Thymus (tissue), 11 donors: ENCODE results near the gene GTF3C6. TPM values are rescaled to one million over a fixed set of nuclear protein-coding genes. Genes with fewer than 3 reads are reported as not detected.
A peak's percentile ranks its signal among the peaks of the same experiment; 100 is the strongest.
"Not testable (repeated sequence)": the region's sequence is repeated elsewhere in the genome, so short reads cannot be mapped to it uniquely, and the experiment has no call there.

ENCODE experiments used
- DNase-seq, 9 donors: peaks; one replicate each; pipeline ENCODE4 v3.0.0-alpha.2; 2013; ENCODE audit warnings: low spot score in 9 of 9, low read depth in 6 of 9, missing footprints in 1 of 9
- H3K27ac ChIP-seq, 2 donors: one replicate each; pipeline ENCODE4 v1.5.1; 2013; ENCODE audit warnings: control low read depth in 1 of 2, low read depth in 1 of 2, low read length in 1 of 2, mild to moderate bottlenecking in 1 of 2, moderate library complexity in 1 of 2
- H3K27me3 ChIP-seq, 2 donors: one replicate each; pipeline ENCODE4 v1.5.1; 2013; ENCODE audit warnings: low read length in 1 of 2; ENCODE audit not compliant: control insufficient read depth in 2 of 2, insufficient read depth in 1 of 2
- H3K36me3 ChIP-seq, 2 donors: one replicate each; pipeline ENCODE4 v1.5.1; 2013; ENCODE audit warnings: low read length in 1 of 2, mild to moderate bottlenecking in 1 of 2, moderate library complexity in 1 of 2; ENCODE audit not compliant: control insufficient read depth in 2 of 2, insufficient read depth in 2 of 2
- H3K4me1 ChIP-seq, 2 donors: one replicate each; pipeline ENCODE4 v1.5.1; 2013; ENCODE audit warnings: low read length in 2 of 2; ENCODE audit not compliant: control insufficient read depth in 2 of 2, insufficient read depth in 2 of 2
- H3K4me3 ChIP-seq, 2 donors: one replicate each; pipeline ENCODE4 v1.5.1; 2013; ENCODE audit warnings: low read length in 2 of 2, control low read depth in 1 of 2, mild to moderate bottlenecking in 1 of 2
- H3K9me3 ChIP-seq, 2 donors: one replicate each; pipeline ENCODE4 v1.5.1; 2013; ENCODE audit warnings: low read length in 1 of 2, mild to moderate bottlenecking in 1 of 2; ENCODE audit not compliant: control insufficient read depth in 2 of 2, insufficient read depth in 1 of 2
- WGBS: extraction: QIAGEN DNeasy Blood & Tissue Kit; methylation state at CpG from one replicate; pipeline ENCODE4 v1.1.7; 2013; 5-methylcytosine and 5-hydroxymethylcytosine counted together
- polyA plus RNA-seq: library from polyadenylated mRNA; stranded (reverse); fragments of 200-250 nt; gene quantifications from one replicate; pipeline ENCODE4 v1.2.3, GENCODE V29; 2013
- total RNA-seq: library from RNA; stranded (reverse); fragments of 120-200 nt; gene quantifications from one replicate; pipeline ENCODE4 v1.2.4, GENCODE V29; 2013
- donor health status: healthy.

The GTF3C6 gene
- total and polyA plus RNA-seq, 2 donors = 58.6 to 92.7 TPM

DNA sequence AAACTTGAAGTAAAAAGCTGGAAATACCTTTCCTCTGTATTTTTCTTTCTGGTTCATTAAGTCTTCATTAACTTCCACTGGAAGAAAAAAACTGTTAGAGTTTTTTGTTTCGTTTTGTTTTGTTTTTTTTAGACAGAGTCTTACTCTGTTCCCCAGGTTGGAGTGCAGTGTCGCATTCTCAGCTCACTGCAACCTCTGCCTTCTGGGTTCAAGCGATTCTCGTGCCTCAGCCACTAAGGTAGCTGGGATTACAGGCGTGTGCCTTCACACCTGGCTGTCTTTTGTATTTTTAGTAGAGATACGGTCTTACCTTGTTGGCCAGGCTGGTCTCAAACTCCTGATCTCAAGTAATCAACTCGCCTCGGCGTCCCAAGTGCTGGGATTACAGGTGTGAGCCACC, 38.2 kb downstream of the GTF3C6 start:
- 95% methylated on average over 9 of the region's 9 CpGs for WGBS
- Histone ChIP-seq H3K4me3 (no peak overlapping the region), H3K4me1 (no peaks in the 10 kb centered on the region), H3K27me3 (no peaks in the 10 kb centered on the region), H3K9me3 (no peaks in the 10 kb centered on the region), H3K36me3 (peaks cover 30 to 54% of the 10 kb centered on the region in 2 donors), H3K27ac (no peak overlapping the region)
- no peak for DNase-seq

DNA sequence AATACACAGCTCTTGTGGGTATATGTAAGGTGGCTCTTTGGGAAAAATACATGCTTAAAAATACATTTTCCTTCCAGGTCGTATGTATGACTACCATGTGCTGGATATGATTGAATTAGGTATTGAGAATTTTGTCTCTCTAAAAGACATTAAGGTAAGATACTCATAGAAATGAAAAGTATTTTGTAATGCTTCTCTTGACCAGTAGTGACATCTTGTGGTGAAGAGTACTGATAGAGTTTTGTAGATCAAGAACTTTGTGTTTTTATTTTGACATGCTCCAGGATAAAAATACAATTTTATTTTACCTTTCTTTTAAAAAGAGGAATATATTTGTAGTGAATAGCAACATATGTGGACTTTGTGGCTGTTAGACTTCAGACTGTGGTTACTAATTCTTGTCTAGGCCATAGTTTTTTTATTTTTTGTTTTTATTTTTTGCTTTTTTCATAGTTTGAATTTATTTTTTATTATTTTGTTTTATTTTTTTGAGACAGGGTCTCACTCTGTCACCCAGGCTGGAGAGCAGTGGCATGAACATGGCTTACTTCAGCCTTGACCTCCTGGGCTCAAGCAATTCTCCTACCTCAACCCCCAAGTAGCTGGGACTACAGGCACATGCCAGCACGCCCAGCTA, 41.2 kb downstream of the GTF3C6 start:
- Histone ChIP-seq H3K36me3 (peaks cover 26 to 56% of the 10 kb centered on the region in 2 donors), H3K27me3 (no peaks in the 10 kb centered on the region), H3K4me3 (no peak overlapping the region), H3K4me1 (no peaks in the 10 kb centered on the region), H3K9me3 (no peaks in the 10 kb centered on the region), H3K27ac (no peak overlapping the region)
- peak in 4 of 9 donors; percentile 10 to 59 (median 26) for DNase-seq
- WGBS = 80% methylated on average over 2 of the region's 2 CpGs

DNA sequence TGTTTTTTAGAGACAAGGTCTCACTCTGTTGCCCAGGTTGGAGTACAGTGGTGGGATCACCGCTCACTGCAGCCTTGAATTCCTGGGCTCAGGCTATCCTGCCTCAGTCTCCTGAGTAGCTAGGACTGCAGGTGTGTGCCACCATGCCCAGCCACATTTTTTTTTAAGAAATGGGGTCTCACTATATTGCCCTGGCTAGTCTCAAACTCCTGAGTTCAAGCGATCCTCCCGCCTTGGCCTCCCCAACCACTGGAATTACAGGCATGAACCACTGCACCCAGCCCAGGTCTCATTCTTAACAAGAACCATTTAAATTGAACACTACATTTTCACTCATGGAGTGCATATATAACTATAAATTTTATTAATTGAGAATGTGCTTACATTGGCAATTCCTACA, 43.8 kb downstream of the GTF3C6 start:
- 96% methylated on average over 3 of the region's 3 CpGs for WGBS
- H3K27ac ChIP-seq = no peak overlapping the region
- no peaks in the 10 kb centered on the region for H3K9me3 ChIP-seq
- H3K27me3 ChIP-seq = no peaks in the 10 kb centered on the region
- H3K4me3 ChIP-seq = no peak overlapping the region
- no peaks in the 10 kb centered on the region for H3K4me1 ChIP-seq
- H3K36me3 ChIP-seq = peaks cover 23 to 58% of the 10 kb centered on the region in 2 donors
- no peak for DNase-seq

DNA sequence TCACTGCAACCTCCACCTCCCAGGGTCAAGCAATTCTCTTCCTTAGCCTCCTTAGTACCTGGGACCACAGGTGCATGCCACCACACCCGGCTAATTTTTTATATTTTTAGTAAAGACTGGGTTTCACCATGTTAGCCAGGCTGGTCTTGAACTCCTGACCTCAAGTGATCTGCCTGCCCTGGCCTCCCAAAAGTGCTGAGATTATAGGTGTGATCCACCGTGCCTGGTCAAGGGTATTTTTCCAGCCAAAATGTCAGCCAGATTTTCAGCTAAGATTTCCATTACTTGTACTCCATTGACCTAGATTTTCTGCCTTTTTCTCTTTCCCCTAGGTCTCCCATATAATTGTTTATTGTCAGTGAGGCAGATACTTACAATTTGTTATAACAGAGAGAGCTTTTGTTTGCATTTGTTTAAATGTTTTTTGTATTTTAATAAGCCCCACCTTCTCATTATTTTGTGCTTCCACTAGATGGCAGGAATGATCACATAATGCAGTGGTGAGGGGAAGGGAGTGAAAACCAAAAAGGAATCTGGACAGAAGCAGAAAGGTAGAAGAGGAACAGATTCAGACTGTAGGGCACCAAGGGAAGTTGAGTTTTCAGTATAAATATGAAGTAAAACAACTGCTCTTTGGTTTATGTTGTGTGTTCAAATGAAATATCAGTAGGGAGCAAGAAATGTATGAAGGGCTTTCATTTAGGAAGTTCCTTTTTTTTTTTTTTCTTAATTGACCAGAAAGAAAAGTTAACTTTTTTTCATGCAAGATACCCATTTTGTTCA, 53.0 kb downstream of the GTF3C6 start:
- H3K27ac ChIP-seq = no peak overlapping the region
- H3K4me3 ChIP-seq = no peak overlapping the region
- H3K36me3 ChIP-seq = peaks cover 3 to 49% of the 10 kb centered on the region in 2 donors
- H3K27me3 ChIP-seq = no peaks in the 10 kb centered on the region
- no peaks in the 10 kb centered on the region for H3K4me1 ChIP-seq
- DNase-seq = peak in 8 of 9 donors; percentile 21 to 72 (median 30)
- 96% methylated on average over 2 of the region's 2 CpGs for WGBS
- H3K9me3 ChIP-seq = no peaks in the 10 kb centered on the region

DNA sequence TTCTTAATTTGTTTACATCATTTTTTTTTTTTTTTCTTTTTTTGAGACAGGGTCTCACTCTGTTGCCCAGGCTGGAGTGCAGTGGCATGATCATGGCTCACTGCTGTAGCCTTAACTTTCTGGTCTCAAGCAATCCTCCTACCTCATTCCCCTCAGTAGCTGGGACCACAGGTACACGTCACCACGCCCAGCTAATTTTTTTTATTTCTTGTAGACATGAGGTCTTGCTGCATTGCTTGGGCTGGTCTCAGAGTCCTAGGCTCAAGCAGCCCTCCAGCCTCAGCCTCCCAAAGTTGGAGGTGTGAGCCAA, 53.6 kb downstream of the GTF3C6 start:
- no peak overlapping the region for H3K4me3 ChIP-seq
- H3K36me3 ChIP-seq = peaks cover 3 to 46% of the 10 kb centered on the region in 2 donors
- no peak for DNase-seq
- H3K27me3 ChIP-seq = no peaks in the 10 kb centered on the region
- H3K4me1 ChIP-seq = no peaks in the 10 kb centered on the region
- WGBS = 96% methylated on average over 2 of the region's 2 CpGs
- no peak overlapping the region for H3K27ac ChIP-seq
- no peaks in the 10 kb centered on the region for H3K9me3 ChIP-seq

DNA sequence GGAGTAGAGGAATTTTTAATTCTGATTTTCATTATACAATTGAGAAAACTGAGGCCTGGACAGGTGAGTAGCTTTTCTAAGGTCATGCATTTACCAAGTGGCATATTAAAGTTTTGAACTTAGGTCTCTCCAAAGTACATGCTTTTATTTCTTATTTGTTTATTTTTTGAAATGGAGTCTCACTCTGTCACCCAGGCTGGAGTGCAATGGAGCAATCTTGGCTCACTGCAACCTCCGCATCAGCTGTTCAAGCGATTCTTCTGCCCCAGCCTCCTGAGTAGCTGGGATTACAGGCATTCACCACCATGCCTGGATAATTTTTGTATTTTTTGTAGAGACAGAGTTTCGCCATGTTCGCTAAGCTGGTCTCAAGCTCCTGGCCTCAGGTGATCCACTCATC, 54.0 kb downstream of the GTF3C6 start:
- not testable (repeated sequence) for H3K27me3 ChIP-seq, H3K4me1 ChIP-seq, H3K9me3 ChIP-seq, H3K4me3 ChIP-seq, DNase-seq, H3K27ac ChIP-seq
- WGBS = 87% methylated on average over 4 of the region's 4 CpGs
- peaks cover 3 to 43% of the 10 kb centered on the region in 2 donors for H3K36me3 ChIP-seq

DNA sequence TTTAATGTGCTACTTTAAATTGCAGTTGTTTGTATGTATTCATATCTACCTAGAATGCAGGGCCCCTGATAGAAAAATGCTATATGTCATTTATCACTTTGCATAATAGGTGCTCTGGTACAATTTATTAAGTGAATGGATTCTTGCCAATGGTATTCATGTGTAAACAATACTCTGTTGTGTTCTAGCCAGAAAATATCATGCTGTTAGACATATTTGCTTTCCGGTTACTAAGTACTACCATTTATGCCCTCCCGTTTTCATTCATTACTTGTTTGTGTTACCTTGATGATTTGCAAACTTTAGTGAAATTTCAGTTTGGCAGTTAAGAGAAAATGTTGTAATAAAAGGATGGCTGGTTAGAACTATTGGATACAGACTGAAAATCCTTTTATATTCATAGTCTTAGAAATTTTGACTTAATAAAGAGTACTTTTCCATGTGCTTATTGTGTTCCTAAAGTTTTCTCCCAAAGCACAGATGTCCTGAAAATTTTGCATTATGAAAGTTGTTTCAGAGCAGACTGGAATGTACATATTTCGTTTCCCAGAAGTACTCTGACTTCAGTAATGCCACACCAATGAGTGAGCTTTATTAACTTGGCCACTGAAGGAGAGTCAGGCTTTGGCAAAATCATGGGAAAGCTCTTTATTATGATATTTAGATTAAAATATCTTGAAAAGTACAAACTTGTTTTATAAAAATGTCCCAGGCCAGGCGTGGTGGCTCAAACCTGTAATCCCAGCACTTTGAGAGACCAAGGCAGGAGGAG, 54.8 kb downstream of the GTF3C6 start:
- 93% methylated on average over 4 of the region's 4 CpGs for WGBS
- Histone ChIP-seq H3K36me3 (peaks cover 3 to 40% of the 10 kb centered on the region in 2 donors), H3K4me1 (no peaks in the 10 kb centered on the region), H3K27ac (no peak overlapping the region), H3K4me3 (no peak overlapping the region), H3K27me3 (no peaks in the 10 kb centered on the region), H3K9me3 (no peaks in the 10 kb centered on the region)
- DNase-seq = no peak

DNA sequence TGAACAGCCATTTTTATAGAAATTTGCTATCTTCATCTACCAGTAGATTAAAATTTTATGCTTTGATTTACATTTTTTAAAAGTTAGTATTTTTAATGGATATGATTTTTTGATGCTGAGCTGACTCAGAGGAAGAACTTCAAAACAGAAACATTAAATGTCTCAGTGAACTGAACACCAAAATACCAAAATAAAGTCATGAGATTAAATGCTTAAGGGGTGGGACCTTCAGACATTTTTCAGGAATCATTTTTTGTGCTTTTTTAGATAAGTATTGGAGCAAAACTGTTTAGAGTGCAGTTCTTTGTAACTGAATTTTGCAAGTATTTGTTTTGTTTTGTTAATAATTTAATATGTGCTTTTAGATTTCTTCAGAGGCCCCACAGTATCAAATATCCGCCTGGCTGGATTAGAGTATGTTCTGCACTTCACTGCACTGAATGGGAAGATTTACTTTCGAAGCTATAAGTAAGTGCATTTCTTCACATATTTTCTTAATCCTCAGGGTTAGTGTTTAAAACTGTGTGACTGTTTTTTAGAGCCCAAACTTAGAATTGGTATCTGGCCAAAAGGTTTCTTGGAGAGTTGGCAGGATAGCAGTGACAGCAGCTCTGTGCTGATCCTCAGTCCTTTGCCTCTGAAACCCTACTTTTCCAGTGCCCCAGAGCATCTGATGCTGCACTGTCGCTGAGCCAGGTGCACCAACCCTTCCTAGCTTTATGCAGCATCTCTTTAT, 57.1 kb downstream of the GTF3C6 start:
- Histone ChIP-seq H3K36me3 (peaks cover 11 to 34% of the 10 kb centered on the region in 2 donors), H3K9me3 (no peaks in the 10 kb centered on the region), H3K4me3 (no peak overlapping the region), H3K27ac (no peak overlapping the region), H3K4me1 (no peaks in the 10 kb centered on the region), H3K27me3 (no peaks in the 10 kb centered on the region)
- WGBS = 95% methylated on average over 3 of the region's 3 CpGs
- no peak for DNase-seq
